Sigmoid colon (tissue), 4 donors: ENCODE data around the gene HADH.

Experiments used
- EP300 ChIP-seq, 4 donors: sonication (generic); formaldehyde crosslinking; IDR thresholded peaks; one replicate each; pipeline ENCODE4 v1.6.1; 2017; ENCODE audit warnings: antibody characterized with exemption in 4 of 4
- POLR2A ChIP-seq, 2 donors: fragments of 450-650 bp; IDR thresholded peaks; one replicate each; pipeline ENCODE4 v1.6.1; 2016; ENCODE audit warnings: antibody characterized with exemption in 2 of 2, mild to moderate bottlenecking in 2 of 2, moderate library complexity in 2 of 2
- POLR2AphosphoS5 ChIP-seq, 4 donors: sonication (generic); formaldehyde crosslinking; IDR thresholded peaks; one replicate each; pipeline ENCODE4 v1.6.1; 2017; ENCODE audit warnings: antibody characterized with exemption in 4 of 4
- TF ChIP-seq, protein P1 (sequence below), 4 experiments: fragments of 450-650 bp in 3 of 4; fragments of 200-600 bp in 1 of 4; IDR thresholded peaks; one replicate each; pipeline ENCODE4 v1.5.1; 2016 to 2019; ENCODE audit warnings: antibody characterized with exemption in 4 of 4, mild to moderate bottlenecking in 3 of 4, moderate library complexity in 2 of 4

DNA sequence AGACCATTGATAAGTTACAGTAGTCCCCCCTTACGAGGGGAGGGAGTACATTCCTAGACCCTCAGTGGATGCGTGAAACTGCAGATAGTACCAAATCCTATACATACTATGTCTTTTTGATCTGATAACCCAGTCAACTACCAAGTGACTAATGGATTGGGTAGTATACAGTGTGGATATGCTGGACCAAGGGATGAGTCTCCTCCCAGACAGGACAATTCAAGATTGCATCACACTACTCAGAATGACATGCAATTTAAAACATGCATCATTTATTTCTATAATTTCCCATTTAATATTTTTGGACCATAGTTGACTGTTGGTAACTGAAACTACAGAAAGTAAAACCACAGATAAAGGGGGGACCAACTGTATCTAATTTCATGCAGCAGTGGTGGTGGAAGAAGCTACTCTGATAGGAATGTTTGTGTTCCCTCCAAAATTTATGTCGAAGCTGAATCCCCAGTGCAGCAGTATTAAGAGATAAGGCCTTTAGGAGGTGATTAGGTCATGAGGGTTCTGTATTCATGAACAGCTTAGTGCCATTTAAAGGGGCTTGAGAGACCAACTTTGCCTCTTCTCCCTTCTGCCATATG, 11.9 kb downstream of the HADH start:
- TF ChIP-seq POLR2A (IDR thresholded peaks at IDR 0.05) (no peak), POLR2AphosphoS5 (IDR thresholded peaks at IDR 0.05) (no peak), EP300 (IDR thresholded peaks at IDR 0.05) (no peak)
- TF ChIP-seq, protein P1, sequence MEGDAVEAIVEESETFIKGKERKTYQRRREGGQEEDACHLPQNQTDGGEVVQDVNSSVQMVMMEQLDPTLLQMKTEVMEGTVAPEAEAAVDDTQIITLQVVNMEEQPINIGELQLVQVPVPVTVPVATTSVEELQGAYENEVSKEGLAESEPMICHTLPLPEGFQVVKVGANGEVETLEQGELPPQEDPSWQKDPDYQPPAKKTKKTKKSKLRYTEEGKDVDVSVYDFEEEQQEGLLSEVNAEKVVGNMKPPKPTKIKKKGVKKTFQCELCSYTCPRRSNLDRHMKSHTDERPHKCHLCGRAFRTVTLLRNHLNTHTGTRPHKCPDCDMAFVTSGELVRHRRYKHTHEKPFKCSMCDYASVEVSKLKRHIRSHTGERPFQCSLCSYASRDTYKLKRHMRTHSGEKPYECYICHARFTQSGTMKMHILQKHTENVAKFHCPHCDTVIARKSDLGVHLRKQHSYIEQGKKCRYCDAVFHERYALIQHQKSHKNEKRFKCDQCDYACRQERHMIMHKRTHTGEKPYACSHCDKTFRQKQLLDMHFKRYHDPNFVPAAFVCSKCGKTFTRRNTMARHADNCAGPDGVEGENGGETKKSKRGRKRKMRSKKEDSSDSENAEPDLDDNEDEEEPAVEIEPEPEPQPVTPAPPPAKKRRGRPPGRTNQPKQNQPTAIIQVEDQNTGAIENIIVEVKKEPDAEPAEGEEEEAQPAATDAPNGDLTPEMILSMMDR (IDR thresholded peaks at IDR 0.05): no peak
